Testis (tissue), 3 donors: ENCODE measurements around the gene IGFLR1. TPM values are rescaled to one million over a fixed set of nuclear protein-coding genes. Genes with fewer than 3 reads are reported as not detected.

Source experiments
- DNase-seq: peaks from one replicate; pipeline ENCODE4 v3.0.0-alpha.2; 2019
- H3K27ac ChIP-seq, 2 donors: fragments of 200-600 bp; sonication (generic); one replicate each; pipeline ENCODE4 v1.5.1; 2019
- H3K27me3 ChIP-seq: fragments of 200-600 bp; sonication (generic); one replicate; pipeline ENCODE4 v1.5.1; 2019
- H3K36me3 ChIP-seq: fragments of 200-600 bp; sonication (generic); one replicate; pipeline ENCODE4 v1.5.1; 2017; ENCODE audit warnings: low read depth; ENCODE audit errors: missing control alignments
- H3K4me1 ChIP-seq: fragments of 200-600 bp; sonication (generic); one replicate; pipeline ENCODE4 v1.5.1; 2019
- H3K4me3 ChIP-seq, 2 donors: fragments of 200-600 bp; sonication (generic); one replicate each; pipeline ENCODE4 v1.5.1; 2017 to 2019
- H3K9me3 ChIP-seq: fragments of 200-600 bp; sonication (generic); one replicate; pipeline ENCODE4 v1.5.1; 2017
- CTCF ChIP-seq, 3 experiments: fragments of 450-650 bp in 2 of 3; fragments of 200-600 bp in 1 of 3; sonication (generic) in 1 of 3; IDR thresholded peaks; one replicate each; pipeline ENCODE4 v1.5.1; 2016 to 2019; ENCODE audit warnings: antibody characterized with exemption in 3 of 3, mild to moderate bottlenecking in 2 of 3, moderate library complexity in 1 of 3
- POLR2A ChIP-seq: fragments of 450-650 bp; IDR thresholded peaks from one replicate; pipeline ENCODE4 v1.6.1; 2017; ENCODE audit warnings: antibody characterized with exemption, mild to moderate bottlenecking, moderate library complexity
- WGBS, 2 donors: methylation state at CpG; one replicate each; pipeline ENCODE4 v1.1.5; 2018; 5-methylcytosine and 5-hydroxymethylcytosine counted together
- intact Hi-C: fragments of 100-400 bp; cut with DNase I; formaldehyde crosslinking; loops from one replicate; pipeline ENCODE4 v1.15.1; 2023; ENCODE audit warnings: low total_unique reads
- polyA plus RNA-seq: library from polyadenylated mRNA; stranded (reverse); fragments of 350-450 nt; fragmentation: Illumina TruSeq; extraction: RNeasy Lipid Tissue Mini Kit (QIAGEN cat#74804); gene quantifications from one replicate; pipeline ENCODE4 v1.2.3, GENCODE V29; 2014; ENCODE audit warnings: low read depth, low replicate concordance; ENCODE audit not compliant: insufficient read depth
- total RNA-seq, 2 donors: library from RNA; depleted of rRNA; stranded (reverse); fragments of >200 nt; gene quantifications; one replicate each; pipeline ENCODE4 v1.2.3, GENCODE V29; 2016

IGFLR1 gene
- total and polyA plus RNA-seq, 3 donors from 2014 or later: 9.9 to 15.9 (median 15.7) TPM

- no peaks in the 10 kb centered on the region for H3K9me3 ChIP-seq
- no peaks in the 10 kb centered on the region for H3K4me1 ChIP-seq
- no peaks in the 10 kb centered on the region for H3K36me3 ChIP-seq
- DNase-seq: no peak
- no peak for TF ChIP-seq CTCF (IDR thresholded peaks at IDR 0.05)
- H3K27me3 ChIP-seq: no peaks in the 10 kb centered on the region
- intact Hi-C loops: no loop called here
- no peak overlapping the region for H3K27ac ChIP-seq
- no peak overlapping the region for H3K4me3 ChIP-seq
- 86 to 88% methylated on average over 9 of the region's 9 CpGs for WGBS, 2 donors
These were observed 39.4 kb upstream of the IGFLR1 start for GRCh38 chr19:35781650-35782049.

- Histone ChIP-seq H3K4me3 (no peak overlapping the region), H3K36me3 (no peaks in the 10 kb centered on the region), H3K27me3 (no peaks in the 10 kb centered on the region), H3K4me1 (peaks cover 7% of the 10 kb centered on the region), H3K27ac (no peak overlapping the region), H3K9me3 (no peaks in the 10 kb centered on the region)
- 92 to 94% methylated on average over 19 to 20 of the region's 20 CpGs for WGBS, 2 donors
- TF ChIP-seq CTCF (IDR thresholded peaks at IDR 0.05) (no peak), POLR2A (no peak)
- no peak for DNase-seq
- intact Hi-C loops: no loop called here
These were observed 38.5 kb upstream of the IGFLR1 start for GRCh38 chr19:35780717-35781116.

GRCh38 chr19:35780058-35780457, 37.8 kb upstream of the IGFLR1 start:
- no peak overlapping the region for H3K4me3 ChIP-seq
- peaks cover 7% of the 10 kb centered on the region for H3K4me1 ChIP-seq
- H3K27me3 ChIP-seq: no peaks in the 10 kb centered on the region
- no peak for TF ChIP-seq POLR2A
- no peak for TF ChIP-seq CTCF (IDR thresholded peaks at IDR 0.05)
- intact Hi-C loops: no loop called here
- WGBS, 2 donors: 95 to 97% methylated on average over 13 to 16 of the region's 16 CpGs
- no peaks in the 10 kb centered on the region for H3K9me3 ChIP-seq
- no peak for DNase-seq
- H3K36me3 ChIP-seq: no peaks in the 10 kb centered on the region
- H3K27ac ChIP-seq: no peak overlapping the region

GRCh38 chr19:35779033-35779432, 36.8 kb upstream of the IGFLR1 start:
- Histone ChIP-seq H3K4me3 (no peak overlapping the region), H3K9me3 (no peaks in the 10 kb centered on the region), H3K27me3 (no peaks in the 10 kb centered on the region), H3K36me3 (no peaks in the 10 kb centered on the region), H3K27ac (no peak overlapping the region), H3K4me1 (peaks cover 7% of the 10 kb centered on the region)
- no peak for TF ChIP-seq POLR2A
- TF ChIP-seq CTCF (IDR thresholded peaks at IDR 0.05): no peak
- intact Hi-C loops: no loop called here
- DNase-seq: no peak
- WGBS, 2 donors: 92% methylated on average over 8 of the region's 8 CpGs

- Histone ChIP-seq H3K4me1 (peaks cover 7% of the 10 kb centered on the region), H3K9me3 (no peaks in the 10 kb centered on the region), H3K27ac (no peak overlapping the region), H3K36me3 (no peaks in the 10 kb centered on the region), H3K4me3 (no peak overlapping the region), H3K27me3 (no peaks in the 10 kb centered on the region)
- intact Hi-C loops: no loop called here
- DNase-seq: no peak
- WGBS, 2 donors: 78 to 88% methylated on average over 5 to 7 of the region's 7 CpGs
- no peak for TF ChIP-seq POLR2A
- no peak for TF ChIP-seq CTCF (IDR thresholded peaks at IDR 0.05)
These were observed 35.7 kb upstream of the IGFLR1 start for GRCh38 chr19:35777961-35778360.
